EH (cell line): ENCODE results near the gene TENT4B.

Experiments used
- DNase-seq: peaks from one replicate; pipeline ENCODE4 v3.0.0-alpha.2; 2015; ENCODE audit warnings: low read depth

Gene TENT4B

GRCh38 chr16:50234771-50235556, 81.9 kb downstream of the TENT4B start:
- DNase-seq = peak; percentile 67

GRCh38 chr16:50235581-50235980, 82.5 kb downstream of the TENT4B start:
- DNase-seq = peak; percentile 35

DNA sequence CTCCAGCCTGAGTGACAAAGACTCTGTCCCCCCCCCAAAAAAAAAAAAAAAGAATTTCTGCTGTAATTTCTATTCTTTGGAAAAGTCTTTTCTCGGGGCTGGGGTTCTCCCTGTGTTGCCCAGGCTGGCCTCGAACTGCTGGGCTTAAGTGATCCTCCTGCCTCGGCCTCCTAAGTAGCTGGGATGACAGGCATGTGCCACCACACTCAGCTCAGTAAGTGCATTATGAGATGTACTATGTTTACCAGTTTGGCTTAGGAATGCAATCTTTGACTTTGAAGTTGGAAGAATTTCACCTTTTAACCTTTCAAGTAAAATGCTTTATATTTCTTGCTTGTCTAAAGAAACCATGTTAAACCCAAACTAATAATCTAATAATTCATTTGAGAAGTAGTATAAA, 85.2 kb downstream of the TENT4B start:
- DNase-seq = no peak

DNA sequence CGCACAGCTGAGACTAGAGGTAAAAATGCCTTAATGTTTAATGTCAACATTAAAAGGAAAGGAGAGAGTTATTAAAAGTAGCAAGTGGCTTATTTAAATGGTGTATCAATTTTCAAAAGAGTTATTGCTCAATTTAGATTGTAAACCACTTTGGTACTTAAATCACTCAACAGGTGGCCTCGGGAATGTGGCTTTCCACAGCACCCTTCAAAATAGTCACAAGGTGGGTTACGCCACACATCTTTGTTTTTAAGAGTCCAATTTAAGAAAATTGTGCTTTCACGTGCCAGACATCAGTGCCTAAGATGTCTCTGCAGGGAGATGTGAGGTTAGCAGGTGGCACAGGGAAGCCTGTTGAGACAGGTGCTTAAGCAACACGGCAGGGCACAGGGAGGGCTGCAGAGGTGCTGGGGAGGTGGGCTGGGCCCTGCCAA, 85.8 kb downstream of the TENT4B start:
- no peak for DNase-seq

GRCh38 chr16:50243024-50243423, 89.9 kb downstream of the TENT4B start:
- DNase-seq = peak; percentile 65

GRCh38 chr16:50244140-50244503, 91.0 kb downstream of the TENT4B start:
- peak; percentile 53 for DNase-seq

GRCh38 chr16:50244504-50245416, 91.7 kb downstream of the TENT4B start:
- no peak for DNase-seq

DNA sequence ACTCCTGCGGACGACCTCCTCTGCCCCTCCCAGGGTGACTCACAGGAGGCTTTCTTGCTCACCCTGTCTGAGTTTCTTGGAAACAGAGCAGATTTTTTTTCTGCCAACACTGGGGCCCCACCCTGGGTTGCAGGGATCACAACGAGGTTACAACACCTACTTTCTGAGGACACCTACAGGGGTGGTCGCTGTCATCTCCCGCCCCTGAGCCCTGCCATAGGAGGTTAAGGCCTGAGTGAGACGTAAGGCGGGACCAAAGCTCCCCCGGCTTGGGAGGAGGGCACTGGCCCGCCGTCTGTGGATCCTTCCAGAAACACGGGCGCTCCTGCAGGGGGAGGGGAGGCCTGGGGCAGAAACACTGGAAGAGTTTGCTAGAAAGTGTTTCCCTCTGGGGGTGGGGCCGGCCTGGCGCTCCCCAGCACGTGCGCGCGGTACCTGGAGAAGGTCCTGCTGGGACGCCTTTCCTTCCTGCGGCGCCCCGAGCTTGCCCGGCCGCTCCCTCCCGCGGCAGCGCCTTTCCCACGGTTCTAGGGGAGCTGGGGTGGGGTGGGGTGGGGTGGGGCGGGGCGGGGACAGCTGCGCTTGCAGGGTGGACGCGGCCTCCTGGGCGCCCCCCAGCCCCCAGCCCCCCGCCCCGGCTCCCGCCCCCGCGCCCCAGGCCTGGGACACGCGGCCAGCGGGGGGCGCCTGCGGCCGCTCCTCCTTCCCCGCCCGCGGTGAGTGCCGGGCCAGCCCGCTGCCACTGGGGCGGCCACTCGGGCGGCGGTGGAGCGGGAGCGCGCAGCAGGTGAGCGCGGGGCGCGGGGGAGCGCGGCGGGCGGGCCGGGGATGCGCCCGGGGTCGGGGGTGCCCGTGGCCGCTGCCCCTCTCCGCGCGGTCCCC, 92.6 kb downstream of the TENT4B start:
- DNase-seq = peak; percentile 67

DNA sequence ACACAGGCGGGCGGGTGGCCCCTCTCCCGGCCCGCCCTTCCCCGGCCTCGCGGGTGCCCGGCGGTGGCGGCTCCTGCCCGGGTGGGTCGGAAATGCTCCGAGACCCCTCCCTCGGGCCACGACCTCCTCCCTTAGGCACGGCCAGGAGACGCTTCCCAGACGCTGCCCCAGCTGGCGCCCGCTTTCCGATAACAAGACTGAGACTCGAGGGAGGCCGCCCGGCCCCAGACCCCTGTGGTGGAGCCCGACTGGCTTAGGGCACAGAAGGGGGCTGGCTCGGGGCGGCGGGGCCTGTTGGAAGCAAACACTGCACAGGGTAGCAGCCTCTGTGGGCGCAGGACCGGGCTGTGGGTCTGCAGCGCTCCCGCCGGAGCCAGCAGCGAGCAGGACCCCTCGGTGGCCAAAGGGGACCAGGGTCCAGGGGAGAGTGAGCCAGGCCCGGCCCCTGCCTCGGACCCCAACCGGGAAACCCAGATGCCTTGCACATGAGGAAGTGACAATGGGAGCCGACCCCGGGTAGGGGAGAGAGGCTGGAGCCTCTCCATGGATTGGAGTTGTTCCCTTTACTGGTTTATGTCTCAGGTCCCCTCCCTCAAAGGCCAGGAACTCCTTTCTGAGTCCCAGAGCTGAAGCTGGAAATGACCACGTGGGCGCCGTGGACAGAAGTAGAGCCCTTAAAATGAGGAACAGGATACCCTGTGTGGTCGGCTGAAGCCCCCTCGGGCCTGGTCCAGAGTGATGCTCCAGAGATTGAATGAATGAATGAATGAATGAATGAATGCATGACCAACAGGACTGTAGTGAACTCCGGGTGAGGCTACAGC, 93.4 kb downstream of the TENT4B start:
- no peak for DNase-seq

DNA sequence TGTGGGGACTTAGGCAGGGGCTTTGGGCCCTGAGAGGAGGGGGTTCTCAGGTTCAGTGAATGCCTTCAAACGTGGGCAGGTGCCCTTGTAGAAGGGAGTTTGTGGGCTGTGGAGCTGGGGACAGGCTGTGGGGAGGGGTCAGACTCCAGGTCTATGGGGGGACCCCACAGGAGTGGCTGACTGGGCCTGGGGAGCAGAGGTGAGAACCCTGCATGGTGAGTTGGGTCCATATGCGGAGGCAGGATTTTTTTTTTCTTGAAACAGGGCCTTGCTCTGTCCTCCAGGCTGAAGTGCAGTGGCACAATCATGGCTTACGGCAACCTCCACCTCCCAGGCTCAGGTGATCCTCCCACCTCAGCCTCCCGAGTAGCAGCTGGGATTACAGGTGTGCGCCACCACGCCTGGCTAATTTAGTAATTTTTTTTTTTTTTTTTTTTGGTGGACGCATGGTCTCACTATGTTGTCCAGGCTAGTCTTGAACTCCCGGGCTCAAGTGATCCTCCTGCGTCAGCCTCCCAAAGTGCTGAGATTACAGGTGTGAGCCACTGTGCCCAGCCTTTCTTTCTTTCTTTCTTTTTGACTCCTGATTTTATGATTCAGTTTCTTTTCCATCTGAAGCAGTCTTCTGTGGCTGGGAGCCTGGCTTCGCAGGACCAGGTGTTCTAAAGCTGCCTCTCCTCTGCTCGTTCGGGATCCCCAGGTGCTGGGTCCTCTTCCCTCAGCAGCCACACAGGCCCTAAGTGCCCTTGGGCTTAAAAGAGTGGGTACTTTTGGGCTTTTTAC, 94.2 kb downstream of the TENT4B start:
- no peak for DNase-seq

GRCh38 chr16:50247906-50248608, 95.0 kb downstream of the TENT4B start:
- no peak for DNase-seq

- DNase-seq = no peak
Observed at GRCh38 chr16:50248845-50249244, 95.7 kb downstream of the TENT4B start.

- peak; percentile 97 for DNase-seq
Observed at GRCh38 chr16:50251375-50252081, 98.4 kb downstream of the TENT4B start.

GRCh38 chr16:50252082-50252611, 99.0 kb downstream of the TENT4B start:
- DNase-seq = no peak

DNA sequence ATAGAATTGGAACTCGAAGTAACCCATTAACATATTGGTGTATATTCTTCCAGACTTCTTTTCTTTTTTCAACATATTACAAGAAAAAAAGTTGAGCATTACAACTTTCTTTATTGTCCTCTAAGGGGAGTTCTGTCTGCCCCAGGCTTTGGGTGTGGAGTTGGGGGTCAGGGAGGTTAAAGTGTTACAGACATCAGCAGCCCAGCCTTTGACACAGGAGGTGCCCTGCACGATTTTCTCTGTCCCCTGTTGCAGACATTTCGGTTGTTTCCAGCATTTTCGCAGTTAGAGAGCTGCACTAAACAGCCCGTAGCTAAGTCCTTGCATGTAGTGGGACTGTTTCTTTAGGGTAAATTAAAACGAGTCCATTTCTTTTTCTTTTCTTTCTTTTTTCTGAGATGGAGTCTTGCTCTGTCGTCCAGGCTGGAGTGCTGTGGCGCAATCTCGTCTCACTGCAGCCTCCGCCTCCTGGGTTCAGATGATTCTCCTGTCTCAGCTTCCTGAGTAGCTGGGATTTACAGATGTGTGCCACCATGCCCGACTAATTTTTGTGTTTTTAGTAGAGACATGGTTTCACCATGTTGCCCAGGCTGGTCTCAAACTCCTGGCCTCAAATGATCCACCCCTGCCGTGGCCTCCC, 99.9 kb downstream of the TENT4B start:
- DNase-seq = no peak

DNA sequence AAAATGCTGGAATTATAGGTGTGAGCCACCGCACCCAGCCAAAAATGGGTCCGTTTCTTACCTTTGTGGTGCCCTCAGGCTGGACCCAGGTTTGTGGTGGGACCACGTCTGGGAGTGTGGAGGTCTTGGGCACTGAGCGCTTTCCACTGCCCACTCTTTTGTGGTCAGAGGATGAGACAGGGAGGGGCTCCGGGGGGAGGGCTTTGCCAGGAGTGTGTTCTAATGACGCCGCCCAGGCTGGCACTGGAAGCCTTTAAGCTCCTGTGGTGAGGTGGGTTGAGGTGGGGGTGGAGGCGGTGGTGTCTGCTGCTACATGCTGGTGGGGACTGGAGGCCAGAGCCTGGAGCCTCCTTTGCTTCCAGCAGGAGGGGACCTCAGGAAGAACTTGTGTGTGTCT, 100.4 kb downstream of the TENT4B start:
- DNase-seq = no peak

GRCh38 chr16:50254072-50254471, 101.0 kb downstream of the TENT4B start:
- DNase-seq = no peak

DNA sequence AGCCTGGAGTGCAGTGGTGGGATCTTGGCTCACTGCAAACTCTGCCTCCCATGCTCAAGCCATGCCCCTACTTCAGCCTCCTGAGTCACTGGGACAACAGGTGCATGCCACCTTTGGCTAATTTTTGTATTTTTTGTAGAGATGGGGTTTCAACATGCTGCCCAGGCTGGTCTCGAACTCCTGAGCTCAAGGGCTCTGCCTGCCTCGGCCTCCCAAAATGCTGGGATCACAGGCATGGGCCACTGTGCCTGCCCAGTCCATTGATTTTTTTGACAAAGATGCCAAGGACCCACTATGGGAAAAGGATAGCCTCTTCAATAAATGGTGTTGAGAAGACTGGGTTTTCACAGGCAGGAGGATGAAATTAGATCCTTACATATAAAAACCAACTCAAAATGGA, 102.4 kb downstream of the TENT4B start:
- no peak for DNase-seq
